Measurements from ENCODE around the gene PALM3. TPM values are rescaled to one million over a fixed set of nuclear protein-coding genes. Genes with fewer than 3 reads are reported as not detected.

PALM3 gene
- total RNA-seq, 1 donor from 2014 or later, result 8.1 TPM

DNA sequence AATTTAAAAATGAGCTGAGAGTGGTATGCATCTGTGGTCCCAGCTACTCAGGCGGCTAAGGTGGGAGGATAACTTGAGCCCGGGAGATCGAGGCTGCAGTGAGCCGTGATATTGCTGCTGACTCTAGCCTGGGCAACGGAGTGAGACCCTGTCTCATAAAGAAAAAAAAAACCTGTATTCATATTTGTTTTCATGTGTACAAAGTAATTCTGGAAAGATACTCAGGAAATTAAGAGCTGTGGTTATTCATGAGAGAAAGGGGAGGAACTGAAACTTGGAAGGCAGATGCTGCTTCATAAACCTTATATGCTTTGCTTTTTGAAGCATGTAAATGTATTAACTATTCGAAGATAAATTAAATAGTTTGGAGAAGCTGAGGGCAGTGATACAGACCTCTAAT, 42.8 kb downstream of the PALM3 start:
- TF ChIP-seq, protein P1, sequence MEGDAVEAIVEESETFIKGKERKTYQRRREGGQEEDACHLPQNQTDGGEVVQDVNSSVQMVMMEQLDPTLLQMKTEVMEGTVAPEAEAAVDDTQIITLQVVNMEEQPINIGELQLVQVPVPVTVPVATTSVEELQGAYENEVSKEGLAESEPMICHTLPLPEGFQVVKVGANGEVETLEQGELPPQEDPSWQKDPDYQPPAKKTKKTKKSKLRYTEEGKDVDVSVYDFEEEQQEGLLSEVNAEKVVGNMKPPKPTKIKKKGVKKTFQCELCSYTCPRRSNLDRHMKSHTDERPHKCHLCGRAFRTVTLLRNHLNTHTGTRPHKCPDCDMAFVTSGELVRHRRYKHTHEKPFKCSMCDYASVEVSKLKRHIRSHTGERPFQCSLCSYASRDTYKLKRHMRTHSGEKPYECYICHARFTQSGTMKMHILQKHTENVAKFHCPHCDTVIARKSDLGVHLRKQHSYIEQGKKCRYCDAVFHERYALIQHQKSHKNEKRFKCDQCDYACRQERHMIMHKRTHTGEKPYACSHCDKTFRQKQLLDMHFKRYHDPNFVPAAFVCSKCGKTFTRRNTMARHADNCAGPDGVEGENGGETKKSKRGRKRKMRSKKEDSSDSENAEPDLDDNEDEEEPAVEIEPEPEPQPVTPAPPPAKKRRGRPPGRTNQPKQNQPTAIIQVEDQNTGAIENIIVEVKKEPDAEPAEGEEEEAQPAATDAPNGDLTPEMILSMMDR (conservative IDR thresholded peaks at IDR 0.05), result no peak
- no peaks in the 10 kb centered on the region for H3K36me3 Mint-ChIP-seq
- H3K4me3 Mint-ChIP-seq, result no peak overlapping the region
- no peak overlapping the region for H3K27ac Mint-ChIP-seq
- peaks cover 11% of the 10 kb centered on the region for H3K4me1 Mint-ChIP-seq (ENCODE audit: unreplicated experiment)
- no peak for DNase-seq (ENCODE audit: extremely low spot score, unreplicated experiment)
- no peaks in the 10 kb centered on the region for H3K9me3 Mint-ChIP-seq
- H3K27me3 Mint-ChIP-seq, result no peaks in the 10 kb centered on the region

- Mint-ChIP-seq H3K9me3 (peaks cover 5% of the 10 kb centered on the region), H3K4me1 (ENCODE audit: unreplicated experiment) (no peaks in the 10 kb centered on the region), H3K27ac (no peak overlapping the region), H3K4me3 (no peak overlapping the region), H3K36me3 (no peaks in the 10 kb centered on the region), H3K27me3 (no peaks in the 10 kb centered on the region)
- TF ChIP-seq, protein P1 (conservative IDR thresholded peaks at IDR 0.05), result no peak
- DNase-seq (ENCODE audit: extremely low spot score, unreplicated experiment), result no peak
Measured at GRCh38 chr19:14015524-14016035, 46.3 kb downstream of the PALM3 start.

GRCh38 chr19:14012378-14012915, 49.4 kb downstream of the PALM3 start:
- H3K36me3 Mint-ChIP-seq, result no peaks in the 10 kb centered on the region
- H3K4me1 Mint-ChIP-seq (ENCODE audit: unreplicated experiment), result no peaks in the 10 kb centered on the region
- no peak for DNase-seq (ENCODE audit: extremely low spot score, unreplicated experiment)
- H3K9me3 Mint-ChIP-seq, result peaks cover 5% of the 10 kb centered on the region
- H3K27me3 Mint-ChIP-seq, result no peaks in the 10 kb centered on the region
- TF ChIP-seq, protein P1 (conservative IDR thresholded peaks at IDR 0.05), result no peak
- H3K4me3 Mint-ChIP-seq, result no peak overlapping the region
- H3K27ac Mint-ChIP-seq, result no peak overlapping the region

GRCh38 chr19:14006766-14007562, 54.9 kb downstream of the PALM3 start:
- H3K27ac Mint-ChIP-seq, result peak overlapping the region; percentile 99
- peak; percentile 94 for DNase-seq (ENCODE audit: extremely low spot score, unreplicated experiment)
- H3K36me3 Mint-ChIP-seq, result no peaks in the 10 kb centered on the region
- H3K4me1 Mint-ChIP-seq (ENCODE audit: unreplicated experiment), result peaks cover 14% of the 10 kb centered on the region
- H3K4me3 Mint-ChIP-seq, result peak overlapping the region; percentile 95
- H3K9me3 Mint-ChIP-seq, result no peaks in the 10 kb centered on the region
- H3K27me3 Mint-ChIP-seq, result peaks cover 4% of the 10 kb centered on the region
- TF ChIP-seq, protein P1 (conservative IDR thresholded peaks at IDR 0.05), result no peak

DNA sequence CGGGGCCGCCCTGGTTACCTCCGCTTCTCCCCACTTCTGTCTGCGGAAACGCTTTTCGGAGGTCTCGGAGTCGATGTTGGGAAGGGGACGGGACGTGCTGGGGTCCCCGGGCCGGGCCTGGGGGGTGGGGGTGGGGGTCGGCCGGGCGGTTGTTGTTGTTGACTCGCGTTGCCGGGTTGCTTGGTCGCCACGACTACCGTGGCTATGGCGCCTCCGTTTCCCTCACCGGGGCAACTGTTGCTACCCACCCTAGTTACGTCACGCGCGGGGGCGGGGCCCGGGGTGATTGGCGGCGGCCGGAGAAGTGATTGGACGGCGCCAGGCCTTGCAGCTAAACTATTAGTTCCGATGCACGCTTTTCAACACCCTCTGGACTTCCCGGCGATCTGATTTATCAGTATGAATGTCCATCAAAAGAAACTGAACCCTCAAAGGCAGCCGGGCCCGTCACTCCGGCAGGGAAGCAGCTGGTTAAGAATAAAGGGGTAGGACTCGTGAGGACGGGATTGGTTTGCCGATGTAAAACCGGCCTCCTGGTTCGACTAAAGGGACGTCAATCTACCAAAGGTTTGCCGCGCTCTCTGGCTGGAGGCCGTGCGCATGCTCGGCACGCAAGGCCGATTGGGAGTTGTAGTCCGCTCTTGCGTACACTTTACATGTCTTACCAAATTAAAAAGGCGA, 55.7 kb downstream of the PALM3 start, which contains the start of gene RFX1:
Gene RFX1 (minus strand): TSS at position 236 of the 681 bp plus-strand sequence. CDS start 12,477 bp downstream, outside the sequence.
- Mint-ChIP-seq H3K9me3 (no peaks in the 10 kb centered on the region), H3K27me3 (peaks cover 4% of the 10 kb centered on the region), H3K4me3 (peak within 1 kb of the TSS; percentile 95), H3K27ac (peak within 1 kb of the TSS; percentile 99), H3K36me3 (no peaks in the 10 kb centered on the region), H3K4me1 (ENCODE audit: unreplicated experiment) (peaks cover 14% of the 10 kb centered on the region)
- DNase-seq (ENCODE audit: extremely low spot score, unreplicated experiment), result peak; percentile 100
- TF ChIP-seq, protein P1 (conservative IDR thresholded peaks at IDR 0.05), result no peak
